ENCODE measurements around the gene P3H1.
A peak's percentile ranks its signal among the peaks of the same experiment; 100 is the strongest.
"Not testable (repeated sequence)": the region's sequence is repeated elsewhere in the genome, so short reads cannot be mapped to it uniquely, and the experiment has no call there.

P3H1 gene

GRCh38 chr1:42768172-42768571 is 1.3 kb upstream of the P3H1 start:
- DNase-seq, result no peak

- DNase-seq, result no peak
These were observed 727 bp upstream of the P3H1 start for GRCh38 chr1:42767510-42768000.

- DNase-seq, result peak; percentile 44
These were observed 742 bp downstream of the P3H1 start for GRCh38 chr1:42765832-42766740.

- DNase-seq, result no peak
These were observed 1.6 kb downstream of the P3H1 start for GRCh38 chr1:42765269-42765668.

GRCh38 chr1:42762269-42762668 is 4.6 kb downstream of the P3H1 start:
- DNase-seq, result no peak

GRCh38 chr1:42761567-42761966 is 5.3 kb downstream of the P3H1 start:
- DNase-seq, result no peak

GRCh38 chr1:42759114-42759513 is 7.7 kb downstream of the P3H1 start:
- DNase-seq, result no peak

GRCh38 chr1:42758641-42759040 is 8.2 kb downstream of the P3H1 start:
- DNase-seq, result no peak

GRCh38 chr1:42757892-42758275 is 8.9 kb downstream of the P3H1 start:
- DNase-seq, result no peak

- DNase-seq, result peak; percentile 46
These were observed 9.6 kb downstream of the P3H1 start for GRCh38 chr1:42756956-42757891.

GRCh38 chr1:42753070-42753469 is 13.8 kb downstream of the P3H1 start:
- no peak for DNase-seq

GRCh38 chr1:42752284-42752683 is 14.5 kb downstream of the P3H1 start:
- DNase-seq, result no peak

GRCh38 chr1:42751511-42752070 is 15.2 kb downstream of the P3H1 start:
- DNase-seq, result not testable (repeated sequence)

- DNase-seq, result no peak
These were observed 16.8 kb downstream of the P3H1 start for GRCh38 chr1:42750041-42750440.

- no peak for DNase-seq
These were observed 18.1 kb downstream of the P3H1 start for GRCh38 chr1:42748461-42749410.

- DNase-seq, result no peak
These were observed 18.8 kb downstream of the P3H1 start for GRCh38 chr1:42748021-42748420.

GRCh38 chr1:42747125-42747524 is 19.7 kb downstream of the P3H1 start:
- peak; percentile 48 for DNase-seq

- DNase-seq, result no peak
These were observed 20.3 kb downstream of the P3H1 start for GRCh38 chr1:42746436-42747105.

- no peak for DNase-seq
These were observed 21.0 kb downstream of the P3H1 start for GRCh38 chr1:42745851-42746250.

- DNase-seq, result no peak
These were observed 22.7 kb downstream of the P3H1 start for GRCh38 chr1:42744148-42744413.

GRCh38 chr1:42743317-42744147 is 23.3 kb downstream of the P3H1 start:
- no peak for DNase-seq
